Activated T-helper 1 cell treated with Interleukin-2 at 50 U/mL for 16 hours (primary cell): ENCODE data around the gene PARVG.

Experiments used
- DNase-seq: peaks from one replicate; pipeline ENCODE4 v3.0.0-alpha.2; 2020; ENCODE audit warnings: low read depth

Gene PARVG

GRCh38 chr22:44154436-44154942, 26.2 kb upstream of the PARVG start:
- no peak for DNase-seq

GRCh38 chr22:44155115-44155514, 25.6 kb upstream of the PARVG start:
- no peak for DNase-seq

- DNase-seq, result no peak
Measured at GRCh38 chr22:44157916-44158618, 22.7 kb upstream of the PARVG start.

GRCh38 chr22:44158816-44159215, 21.9 kb upstream of the PARVG start:
- no peak for DNase-seq

- no peak for DNase-seq
Measured at GRCh38 chr22:44159221-44159620, 21.5 kb upstream of the PARVG start.

- DNase-seq, result no peak
Measured at GRCh38 chr22:44159811-44160210, 20.9 kb upstream of the PARVG start.

- DNase-seq, result no peak
Measured at GRCh38 chr22:44160421-44160820, 20.3 kb upstream of the PARVG start.

- DNase-seq, result no peak
Measured at GRCh38 chr22:44161673-44162072, 19.1 kb upstream of the PARVG start.

- no peak for DNase-seq
Measured at GRCh38 chr22:44162960-44163359, 17.8 kb upstream of the PARVG start.

GRCh38 chr22:44163536-44163935, 17.2 kb upstream of the PARVG start:
- no peak for DNase-seq

- DNase-seq, result no peak
Measured at GRCh38 chr22:44164031-44164430, 16.7 kb upstream of the PARVG start.

- DNase-seq, result no peak
Measured at GRCh38 chr22:44165286-44165874, 15.3 kb upstream of the PARVG start.

GRCh38 chr22:44166498-44167276, 14.0 kb upstream of the PARVG start:
- DNase-seq, result no peak

- no peak for DNase-seq
Measured at GRCh38 chr22:44167501-44167900, 13.2 kb upstream of the PARVG start.

GRCh38 chr22:44168206-44168605, 12.5 kb upstream of the PARVG start:
- DNase-seq, result no peak

GRCh38 chr22:44170470-44170869, 10.3 kb upstream of the PARVG start:
- no peak for DNase-seq

GRCh38 chr22:44171561-44171960, 9.2 kb upstream of the PARVG start:
- no peak for DNase-seq

GRCh38 chr22:44172370-44173108, 8.2 kb upstream of the PARVG start:
- DNase-seq, result no peak

- no peak for DNase-seq
Measured at GRCh38 chr22:44173154-44173553, 7.6 kb upstream of the PARVG start.

- DNase-seq, result no peak
Measured at GRCh38 chr22:44175676-44176075, 5.0 kb upstream of the PARVG start.

GRCh38 chr22:44179196-44179988, 1.3 kb upstream of the PARVG start:
- no peak for DNase-seq
